GM23248 (cell line): Measurements from ENCODE around the gene IL4R.

ENCODE experiments used
- EZH2 ChIP-seq: fragments of 200-600 bp; sonication (generic); IDR thresholded peaks from 2 replicates; pipeline ENCODE4 v1.6.1; 2018; ENCODE audit warnings: antibody characterized with exemption, mild to moderate bottlenecking; ENCODE audit not compliant: insufficient read depth, poor library complexity, severe bottlenecking
- EZH2phosphoT487 ChIP-seq: fragments of 200-600 bp; sonication (generic); IDR thresholded peaks from 2 replicates; pipeline ENCODE4 v1.6.1; 2018; ENCODE audit warnings: antibody characterized with exemption, moderate library complexity, mild to moderate bottlenecking, low read depth; ENCODE audit not compliant: insufficient read depth

- TF ChIP-seq EZH2 (no peak), EZH2phosphoT487 (no peak)
Measured at GRCh38 chr16:27324851-27325301, 11.1 kb downstream of the IL4R start.
